HG03558 (cell line): ENCODE results near the gene PPP1R12B.
"Not testable (repeated sequence)": the region's sequence is repeated elsewhere in the genome, so short reads cannot be mapped to it uniquely, and the experiment has no call there.

Experiments used
- ATAC-seq: cut with Tn5 transposase; IDR thresholded peaks from one replicate; pipeline ENCODE4 v1.9.1; 2021; ENCODE audit warnings: moderate number of reproducible peaks; ENCODE audit not compliant: unreplicated experiment; ENCODE audit errors: extremely low read depth

Gene PPP1R12B

DNA sequence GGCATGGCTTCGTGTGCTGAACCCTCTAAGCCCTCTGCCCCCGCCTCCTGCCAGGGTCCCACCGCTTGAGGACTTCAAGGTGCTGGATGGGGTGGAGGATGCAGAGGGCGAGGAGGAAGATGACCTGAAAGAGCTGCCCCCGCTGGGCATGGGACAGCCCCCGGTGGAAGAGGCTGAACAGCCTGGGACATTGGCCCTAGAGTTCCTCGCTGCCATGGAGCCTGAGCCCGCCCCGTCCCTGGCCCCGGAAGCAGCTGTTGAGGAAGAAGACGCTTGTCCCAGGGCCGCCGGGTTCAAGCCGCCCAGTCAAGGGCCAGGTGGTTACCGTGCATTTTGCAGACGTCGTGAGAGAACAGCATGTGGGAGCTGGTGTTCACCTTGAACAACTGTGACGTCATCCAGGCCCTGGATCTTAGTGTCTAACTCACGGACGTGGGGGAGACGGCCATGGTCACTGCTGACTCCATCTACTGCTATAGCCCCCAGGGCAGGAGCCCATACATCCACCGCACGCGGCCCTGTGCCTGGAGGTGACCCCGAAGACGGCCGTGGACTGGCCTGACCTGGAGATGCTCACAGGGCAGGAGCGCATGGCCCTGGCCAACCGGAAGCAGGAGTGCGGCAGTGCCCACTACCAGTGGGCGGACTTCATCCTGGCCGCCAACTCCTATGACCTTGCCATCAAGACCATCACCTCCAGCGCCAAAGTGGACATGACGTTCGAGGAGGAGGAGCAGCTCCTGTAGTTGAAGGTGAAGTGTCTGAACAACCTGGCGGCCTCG, 90.1 kb downstream of the PPP1R12B start:
- ATAC-seq: no peak

DNA sequence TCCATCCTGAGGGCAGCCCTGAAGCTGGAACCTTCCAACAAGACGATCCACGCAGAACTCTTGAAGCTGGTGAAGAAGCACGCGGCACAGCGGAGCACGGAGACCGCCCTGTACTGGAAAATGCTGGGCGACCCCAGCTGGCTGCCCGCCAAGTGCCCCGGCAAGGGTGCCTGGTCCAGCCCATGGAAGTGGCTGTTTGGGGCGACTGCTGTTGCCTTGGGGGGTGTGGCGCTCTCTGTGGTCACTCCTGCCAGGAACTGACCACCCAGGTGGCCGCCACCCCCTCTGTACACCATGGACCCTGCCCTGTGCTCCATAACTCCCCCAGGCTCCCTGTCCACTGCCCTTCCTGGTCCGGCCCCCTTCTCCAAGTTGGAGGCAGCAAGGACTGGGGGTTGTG, 90.8 kb downstream of the PPP1R12B start:
- ATAC-seq: no peak

GRCh38 chr1:202448140-202448539, 99.6 kb downstream of the PPP1R12B start:
- not testable (repeated sequence) for ATAC-seq

DNA sequence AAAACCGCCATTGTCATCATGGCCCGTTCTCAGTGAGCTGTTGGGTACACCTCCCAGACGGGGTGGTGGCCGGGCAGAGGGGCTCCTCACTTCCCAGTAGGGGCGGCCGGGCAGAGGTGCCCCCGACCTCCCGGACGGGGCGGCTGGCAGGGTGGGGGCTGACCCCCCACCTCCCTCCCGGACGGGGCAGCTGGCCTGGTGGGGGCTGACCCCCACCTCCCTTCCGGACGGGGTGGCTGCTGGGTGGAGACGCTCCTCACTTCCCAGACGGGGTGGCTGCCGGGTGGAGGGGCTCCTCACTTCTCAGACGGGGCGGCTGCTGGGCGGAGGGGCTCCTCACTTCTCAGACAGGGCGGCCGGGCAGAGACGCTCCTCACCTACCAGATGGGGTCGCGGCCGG, 103.1 kb downstream of the PPP1R12B start:
- ATAC-seq: not testable (repeated sequence)

DNA sequence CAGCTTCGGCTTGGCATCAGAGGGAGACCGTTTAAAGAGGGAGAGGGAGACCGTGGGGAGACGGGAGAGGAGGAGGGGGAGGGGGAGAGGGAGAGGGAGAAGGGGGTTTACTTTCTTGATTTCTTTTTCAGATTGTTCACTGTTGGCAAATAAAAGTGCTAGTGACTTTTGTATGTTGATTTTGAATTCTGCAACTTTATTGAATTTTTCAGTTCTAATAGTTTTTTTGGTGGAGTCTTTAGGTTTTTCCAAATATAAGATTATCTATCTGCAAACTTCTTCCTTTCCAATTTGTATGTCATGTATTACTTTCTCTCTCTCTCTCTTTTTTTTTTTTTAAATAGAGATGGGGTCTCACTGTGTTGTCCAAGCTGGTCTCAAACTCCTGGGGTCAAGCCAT, 104.0 kb downstream of the PPP1R12B start:
- ATAC-seq: no peak

DNA sequence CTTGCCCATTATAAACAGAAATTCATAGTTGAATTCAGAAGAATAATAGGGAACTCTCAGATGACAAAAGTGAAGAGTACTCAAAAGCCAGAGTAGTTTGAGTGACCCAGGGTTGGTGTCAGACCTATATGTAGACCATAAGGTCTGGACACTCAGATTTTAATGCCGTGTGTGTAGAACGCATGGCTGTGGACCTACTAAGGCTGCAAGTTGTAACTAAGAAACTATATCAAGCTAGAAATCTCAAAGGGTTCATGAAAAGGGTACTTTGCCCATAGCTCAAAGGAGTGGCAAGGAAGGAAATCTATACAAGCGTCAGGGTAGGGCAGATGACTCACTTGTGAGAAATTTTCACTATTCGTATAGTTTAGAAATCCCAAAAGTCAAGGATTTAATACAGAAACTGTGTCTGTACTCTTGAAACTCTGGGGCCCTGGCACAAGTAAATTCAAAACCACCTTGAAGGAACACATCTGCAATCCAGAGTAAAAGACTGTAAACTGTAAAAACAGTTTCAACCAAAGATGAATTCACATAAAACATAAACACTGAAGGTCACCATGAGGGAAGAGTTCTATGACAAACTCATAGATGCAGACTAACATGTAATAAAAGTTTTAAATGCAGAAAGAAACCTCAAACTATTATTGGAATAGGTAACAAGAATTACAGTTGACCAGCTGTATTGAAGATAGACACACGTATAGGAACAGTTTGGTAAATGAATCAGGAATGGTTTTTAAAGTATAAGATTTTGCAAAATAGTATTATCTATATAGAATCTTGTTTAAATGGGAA, 108.1 kb downstream of the PPP1R12B start:
- ATAC-seq: not testable (repeated sequence)

GRCh38 chr1:202458651-202459050, 110.2 kb downstream of the PPP1R12B start:
- ATAC-seq: not testable (repeated sequence)

- ATAC-seq: not testable (repeated sequence)
Observed at GRCh38 chr1:202459470-202460142, 111.1 kb downstream of the PPP1R12B start.

GRCh38 chr1:202460143-202460495, 111.6 kb downstream of the PPP1R12B start:
- ATAC-seq: not testable (repeated sequence)

GRCh38 chr1:202462342-202463076, 114.0 kb downstream of the PPP1R12B start:
- ATAC-seq: no peak

DNA sequence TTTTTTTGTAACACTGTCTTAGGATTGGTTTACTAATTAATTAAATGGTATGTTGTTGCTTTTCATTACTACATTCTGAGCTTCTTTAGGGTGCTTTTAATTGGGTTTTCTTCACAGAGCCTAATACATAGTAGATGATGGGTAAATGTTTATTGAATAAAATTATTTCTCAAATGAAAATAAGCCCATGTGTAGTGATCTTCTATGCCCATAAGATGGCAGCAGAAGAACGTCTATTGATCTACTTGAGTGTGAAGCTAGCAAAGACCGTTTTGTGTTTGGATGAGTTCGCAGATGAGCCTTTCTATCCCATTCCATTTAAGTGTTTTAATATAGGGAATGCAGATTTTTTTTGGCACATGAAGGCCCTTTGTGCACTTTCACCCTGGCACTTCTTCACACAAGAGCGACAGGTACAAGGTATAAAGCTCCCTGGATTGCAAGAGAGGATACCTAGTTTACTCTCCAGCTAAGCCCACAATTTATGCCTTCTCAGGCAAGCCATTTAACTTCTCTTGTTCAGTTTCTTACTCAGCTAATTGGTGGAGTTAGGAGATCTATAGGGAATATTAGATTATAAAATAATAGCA, 115.7 kb downstream of the PPP1R12B start:
- ATAC-seq: not testable (repeated sequence)

DNA sequence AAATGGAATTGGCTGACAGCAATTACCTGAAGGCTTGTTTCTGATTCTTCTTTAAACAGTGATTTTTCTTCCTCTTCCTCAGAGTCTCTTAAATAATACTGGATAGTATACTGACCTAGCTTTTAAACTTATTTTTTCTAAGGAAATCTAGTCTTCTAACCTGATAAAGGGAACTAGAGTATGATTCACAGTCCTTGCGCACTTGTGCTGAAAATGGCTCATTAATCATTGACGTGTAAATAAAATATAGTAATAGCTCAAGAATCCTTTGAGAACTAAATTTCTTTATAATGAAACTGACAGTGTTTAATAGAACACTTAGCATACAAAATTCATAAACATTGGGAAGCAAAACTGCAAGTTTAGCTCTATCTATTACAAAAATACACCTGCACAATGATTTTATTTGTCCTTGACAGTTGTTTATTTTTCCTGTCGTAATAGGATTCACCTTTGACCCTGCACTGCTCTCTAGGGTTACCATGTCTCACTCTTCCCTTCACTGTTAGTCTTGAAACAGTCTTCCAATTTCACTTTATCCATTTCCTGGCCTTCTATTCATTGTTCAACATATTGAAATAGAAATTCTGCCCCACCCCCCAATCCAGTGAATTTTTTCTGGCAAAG, 117.3 kb downstream of the PPP1R12B start:
- ATAC-seq: not testable (repeated sequence)

- ATAC-seq: not testable (repeated sequence)
Observed at GRCh38 chr1:202466339-202466738, 117.8 kb downstream of the PPP1R12B start.

- not testable (repeated sequence) for ATAC-seq
Observed at GRCh38 chr1:202467381-202467780, 118.9 kb downstream of the PPP1R12B start.

- not testable (repeated sequence) for ATAC-seq
Observed at GRCh38 chr1:202468695-202469094, 120.2 kb downstream of the PPP1R12B start.

DNA sequence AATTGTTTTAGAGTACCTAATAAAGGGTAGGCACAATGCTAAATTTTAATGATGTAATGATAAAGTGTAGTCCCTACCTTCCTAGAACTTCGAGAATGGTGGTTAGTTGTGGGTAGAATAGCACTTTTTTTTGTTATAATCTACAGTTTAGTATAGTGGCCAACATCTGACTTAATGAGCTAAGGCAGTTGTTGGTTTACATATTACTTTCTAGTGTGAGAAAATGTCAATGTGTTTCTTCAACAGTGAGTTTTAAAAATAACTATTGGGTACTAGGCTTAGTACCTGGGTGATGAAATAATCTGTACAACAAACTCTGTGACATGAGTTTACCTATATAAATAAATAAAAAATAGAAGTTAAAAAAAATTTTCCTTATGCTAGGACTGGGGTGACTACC, 120.6 kb downstream of the PPP1R12B start:
- ATAC-seq: not testable (repeated sequence)

DNA sequence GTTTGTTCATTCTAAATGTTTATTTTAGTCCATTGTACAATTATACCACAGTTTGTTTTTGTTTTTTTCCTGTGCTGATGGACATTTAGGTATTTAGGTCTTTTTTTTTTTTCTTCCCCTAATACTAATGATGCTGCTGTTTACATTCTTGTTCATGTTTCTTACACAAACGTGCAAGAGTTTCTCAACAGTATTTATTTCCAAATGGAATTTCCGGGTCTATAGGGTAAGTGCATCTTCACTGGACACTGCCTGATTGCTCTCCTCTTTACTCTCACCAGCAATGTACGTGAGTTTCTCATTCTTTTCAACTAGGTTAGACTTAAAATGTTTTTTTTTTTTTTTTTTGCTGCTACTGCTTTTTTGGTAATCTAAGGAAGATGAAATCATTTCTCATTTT, 122.7 kb downstream of the PPP1R12B start:
- no peak for ATAC-seq

DNA sequence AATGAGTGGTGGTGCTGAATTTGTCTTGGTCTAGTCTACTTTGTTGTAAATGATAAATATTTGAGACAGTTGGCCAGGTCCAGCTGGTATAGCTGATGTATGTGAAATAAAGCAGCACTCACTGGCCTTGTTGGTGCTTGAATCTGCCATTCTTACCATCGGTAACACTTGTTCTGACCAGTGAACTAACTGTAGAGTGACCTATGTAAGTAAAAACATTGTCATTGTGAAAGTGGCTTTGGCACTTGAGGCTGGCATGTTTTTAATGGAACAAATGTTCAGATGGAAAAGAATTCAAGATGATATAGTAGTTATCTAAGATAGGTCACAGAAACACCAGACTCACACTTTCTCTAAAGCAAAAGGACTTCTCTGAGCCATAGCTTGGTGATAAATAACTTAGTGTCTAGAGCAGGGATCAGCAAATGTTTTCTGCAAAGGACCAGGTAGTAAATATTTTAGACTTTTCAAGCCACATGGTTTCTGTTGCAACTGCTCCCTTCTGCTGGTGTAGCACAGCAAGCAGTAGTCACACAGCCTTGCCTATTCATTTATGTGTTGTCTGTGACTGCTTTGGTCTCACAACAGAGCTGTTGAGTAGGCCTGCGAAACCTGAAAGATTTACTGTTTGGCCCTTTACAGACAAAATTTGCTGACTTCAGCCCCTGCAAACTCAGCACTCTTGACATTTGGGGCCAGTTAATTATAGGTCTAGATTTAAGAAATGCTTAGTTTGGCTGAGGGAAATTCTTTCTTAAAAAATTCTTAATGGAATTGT, 124.0 kb downstream of the PPP1R12B start:
- ATAC-seq: not testable (repeated sequence)
